Measurements from ENCODE around the gene LIPK. TPM values are rescaled to one million over a fixed set of nuclear protein-coding genes. Genes with fewer than 3 reads are reported as not detected.

The LIPK gene
- total RNA-seq, 6 experiments from 2014 or later = not detected

GRCh38 chr10:88676283-88677060, 29.6 kb upstream of the LIPK start:
- H3K27ac Mint-ChIP-seq = no peak overlapping the region
- DNase-seq = no peak
- H3K4me1 Mint-ChIP-seq (ENCODE audit: low read depth) = peaks cover 9% of the 10 kb centered on the region; the same call in 1 of the 2 replicates
- H3K4me3 Mint-ChIP-seq = no peak overlapping the region
- no peaks in the 10 kb centered on the region for H3K27me3 Mint-ChIP-seq (ENCODE audit: insufficient read depth)
- no peak for TF ChIP-seq CTCF (IDR thresholded peaks at IDR 0.05)
- H3K36me3 Mint-ChIP-seq (ENCODE audit: low read depth) = no peaks in the 10 kb centered on the region
- no peaks in the 10 kb centered on the region for H3K9me3 Mint-ChIP-seq

- Mint-ChIP-seq H3K4me3 (no peak overlapping the region), H3K36me3 (ENCODE audit: low read depth) (no peaks in the 10 kb centered on the region), H3K4me1 (ENCODE audit: low read depth) (no peaks in the 10 kb centered on the region), H3K27ac (no peak overlapping the region), H3K27me3 (ENCODE audit: insufficient read depth) (no peaks in the 10 kb centered on the region), H3K9me3 (no peaks in the 10 kb centered on the region)
- DNase-seq = no peak
- TF ChIP-seq CTCF (IDR thresholded peaks at IDR 0.05) = no peak
These were observed 25.1 kb upstream of the LIPK start for GRCh38 chr10:88680958-88681357.

GRCh38 chr10:88682491-88682890, 23.6 kb upstream of the LIPK start:
- no peaks in the 10 kb centered on the region for H3K36me3 Mint-ChIP-seq (ENCODE audit: low read depth)
- no peaks in the 10 kb centered on the region for H3K9me3 Mint-ChIP-seq
- no peak overlapping the region for H3K27ac Mint-ChIP-seq
- no peak overlapping the region for H3K4me3 Mint-ChIP-seq
- no peak for TF ChIP-seq CTCF (IDR thresholded peaks at IDR 0.05)
- no peaks in the 10 kb centered on the region for H3K27me3 Mint-ChIP-seq (ENCODE audit: insufficient read depth)
- no peaks in the 10 kb centered on the region for H3K4me1 Mint-ChIP-seq (ENCODE audit: low read depth)
- no peak for DNase-seq

GRCh38 chr10:88687853-88688467, 18.1 kb upstream of the LIPK start:
- Mint-ChIP-seq H3K36me3 (ENCODE audit: low read depth) (0 out of 2 replicates have a peak, but pooled peaks cover 4% of the 10 kb centered on the region), H3K27me3 (ENCODE audit: insufficient read depth) (peaks cover 2% of the 10 kb centered on the region; the same call in 1 of the 2 replicates), H3K27ac (no peak overlapping the region), H3K4me3 (no peak overlapping the region), H3K4me1 (ENCODE audit: low read depth) (no peaks in the 10 kb centered on the region), H3K9me3 (no peaks in the 10 kb centered on the region)
- DNase-seq = peak; percentile 10
- peak; percentile 89 for TF ChIP-seq CTCF (IDR thresholded peaks at IDR 0.05)

- Mint-ChIP-seq H3K9me3 (no peaks in the 10 kb centered on the region), H3K4me3 (no peak overlapping the region), H3K27me3 (ENCODE audit: insufficient read depth) (peaks cover 3% of the 10 kb centered on the region; the same call in 1 of the 2 replicates), H3K27ac (no peak overlapping the region), H3K4me1 (ENCODE audit: low read depth) (no peaks in the 10 kb centered on the region), H3K36me3 (ENCODE audit: low read depth) (0 out of 2 replicates have a peak, but pooled peaks cover 4% of the 10 kb centered on the region)
- DNase-seq = no peak
- no peak for TF ChIP-seq CTCF (IDR thresholded peaks at IDR 0.05)
These were observed 16.7 kb upstream of the LIPK start for GRCh38 chr10:88689366-88689765.

All from HFFc6 (cell line).